K562 (cell line): ENCODE data around the gene HSPB7. TPM values are rescaled to one million over a fixed set of nuclear protein-coding genes. Genes with fewer than 3 reads are reported as not detected.
A peak's percentile ranks its signal among the peaks of the same experiment; 100 is the strongest.

Source experiments
- CXXC5 ChIP-seq: fragments of 250-450 bp; sonication (Bioruptor Pico); IDR thresholded peaks from 2 replicates; pipeline ENCODE4 v1.8.0; 2022; ENCODE audit warnings: inconsistent platforms, mild to moderate bottlenecking, moderate library complexity
- EHMT2 ChIP-seq: fragments of 450-650 bp; IDR thresholded peaks from 2 replicates; pipeline ENCODE4 v1.6.1; 2018; ENCODE audit warnings: antibody characterized with exemption
- ESRRA ChIP-seq: fragments of 450-650 bp; IDR thresholded peaks from 2 replicates; pipeline ENCODE4 v1.6.1; 2014; ENCODE audit warnings: low read depth, mild to moderate bottlenecking, moderate library complexity, borderline replicate concordance
- KHSRP ChIP-seq: fragments of 450-650 bp; IDR thresholded peaks from 2 replicates; pipeline ENCODE4 v1.6.1; 2017
- MAX ChIP-seq: sonication (generic); formaldehyde crosslinking; IDR thresholded peaks from 2 replicates; pipeline ENCODE4 v1.9.0; 2022; ENCODE audit warnings: mild to moderate bottlenecking, missing genetic modification reagents
- MYNN ChIP-seq, 2 experiments: sonication (generic); formaldehyde crosslinking in 1 of 2; IDR thresholded peaks; 2 replicates each; pipeline versions ENCODE4 v1.5.0 to v1.6.1; 2016 to 2020; ENCODE audit warnings: antibody characterized with exemption in 1 of 2, missing genetic modification reagents in 1 of 2
- OTX1 ChIP-seq: fragments of 450-650 bp; formaldehyde crosslinking; IDR thresholded peaks from 2 replicates; pipeline ENCODE4 v1.4.0; 2022; ENCODE audit warnings: mild to moderate bottlenecking
- POLR2AphosphoS5 ChIP-seq: IDR thresholded peaks from 2 replicates; pipeline ENCODE4 v1.6.1; 2011; ENCODE audit warnings: mild to moderate bottlenecking, low read depth, low read length, moderate library complexity; ENCODE audit not compliant: control insufficient read depth, insufficient read depth
- PRMT5 ChIP-seq: sonication (generic); formaldehyde crosslinking; IDR thresholded peaks from 2 replicates; pipeline ENCODE4 v1.5.0; 2020; ENCODE audit warnings: missing genetic modification reagents
- SP1 ChIP-seq: sonication (generic); formaldehyde crosslinking; IDR thresholded peaks from 2 replicates; pipeline ENCODE4 v1.8.1; 2022; ENCODE audit warnings: mild to moderate bottlenecking, missing genetic modification reagents
- ZNF586 ChIP-seq: fragments of 450-650 bp; formaldehyde crosslinking; conservative IDR thresholded peaks from 2 replicates; pipeline ENCODE4 v1.4.0; 2020; ENCODE audit warnings: mild to moderate bottlenecking, moderate library complexity
- polyA plus RNA-seq, 8 experiments: library from polyadenylated mRNA; depleted of rRNA in 4 of 8; stranded (reverse) in 5 of 8; unstranded in 3 of 8; fragments of >200 nt; fragmentation: Nextera tagmentation in 2 of 8; fragmentation: Illumina TruSeq in 1 of 8; extraction: Ambion mirVana in 2 of 8; extraction: Trizol in 1 of 8; gene quantifications; 2 replicates each; pipeline versions ENCODE4 v1.2.1 to v1.2.3, GENCODE V29; 2011 to 2014; ENCODE audit warnings: inconsistent platforms in 1 of 8, missing spikeins in 1 of 8
- total RNA-seq, 7 experiments: library from RNA; depleted of rRNA in 6 of 7; stranded (reverse); fragments of >200 nt in 6 of 7; fragmentation: Illumina TruSeq in 2 of 7; extraction: Trizol in 2 of 7; gene quantifications; 2 replicates each; pipeline versions ENCODE4 v1.2.1 to v1.2.3, GENCODE V29; 2011 to 2021; ENCODE audit warnings: low replicate concordance in 1 of 7
- TF ChIP-seq, protein P1 (sequence below), 2 experiments: fragments of 450-650 bp; formaldehyde crosslinking in 1 of 2; IDR thresholded peaks; 2 replicates each; pipeline versions ENCODE4 v1.4.0 to v1.6.1; 2014 to 2020; ENCODE audit warnings: mild to moderate bottlenecking in 2 of 2, borderline replicate concordance in 1 of 2, low read depth in 1 of 2
- TF ChIP-seq, protein P2 (sequence below), 2 experiments: fragments of 250-450 bp in 1 of 2; fragments of 450-650 bp in 1 of 2; sonication (Bioruptor Pico) in 1 of 2; IDR thresholded peaks; 2 replicates each; pipeline versions ENCODE4 v1.6.1 to v1.8.0; 2016 to 2021; ENCODE audit warnings: mild to moderate bottlenecking in 2 of 2, moderate library complexity in 2 of 2, missing compliant biosample characterization in 1 of 2, missing genetic modification characterization in 1 of 2
- TF ChIP-seq, protein P3 (sequence below): fragments of 250-450 bp; sonication (Bioruptor Pico); IDR thresholded peaks from 2 replicates; pipeline ENCODE4 v1.8.0; 2021; ENCODE audit warnings: borderline replicate concordance, mild to moderate bottlenecking, moderate library complexity; ENCODE audit not compliant: poor library complexity, severe bottlenecking
- TF ChIP-seq, protein P4 (sequence below): sonication (generic); formaldehyde crosslinking; IDR thresholded peaks from 2 replicates; pipeline ENCODE4 v1.5.0; 2020; ENCODE audit warnings: missing genetic modification reagents

Gene HSPB7
- total and polyA plus RNA-seq, 9 of the 15 experiments (the other 6 are each of a cell fraction or from before 2014, with no cell fraction given) = 0.05 to 0.19 (median 0.07) TPM; not detected in 6

DNA sequence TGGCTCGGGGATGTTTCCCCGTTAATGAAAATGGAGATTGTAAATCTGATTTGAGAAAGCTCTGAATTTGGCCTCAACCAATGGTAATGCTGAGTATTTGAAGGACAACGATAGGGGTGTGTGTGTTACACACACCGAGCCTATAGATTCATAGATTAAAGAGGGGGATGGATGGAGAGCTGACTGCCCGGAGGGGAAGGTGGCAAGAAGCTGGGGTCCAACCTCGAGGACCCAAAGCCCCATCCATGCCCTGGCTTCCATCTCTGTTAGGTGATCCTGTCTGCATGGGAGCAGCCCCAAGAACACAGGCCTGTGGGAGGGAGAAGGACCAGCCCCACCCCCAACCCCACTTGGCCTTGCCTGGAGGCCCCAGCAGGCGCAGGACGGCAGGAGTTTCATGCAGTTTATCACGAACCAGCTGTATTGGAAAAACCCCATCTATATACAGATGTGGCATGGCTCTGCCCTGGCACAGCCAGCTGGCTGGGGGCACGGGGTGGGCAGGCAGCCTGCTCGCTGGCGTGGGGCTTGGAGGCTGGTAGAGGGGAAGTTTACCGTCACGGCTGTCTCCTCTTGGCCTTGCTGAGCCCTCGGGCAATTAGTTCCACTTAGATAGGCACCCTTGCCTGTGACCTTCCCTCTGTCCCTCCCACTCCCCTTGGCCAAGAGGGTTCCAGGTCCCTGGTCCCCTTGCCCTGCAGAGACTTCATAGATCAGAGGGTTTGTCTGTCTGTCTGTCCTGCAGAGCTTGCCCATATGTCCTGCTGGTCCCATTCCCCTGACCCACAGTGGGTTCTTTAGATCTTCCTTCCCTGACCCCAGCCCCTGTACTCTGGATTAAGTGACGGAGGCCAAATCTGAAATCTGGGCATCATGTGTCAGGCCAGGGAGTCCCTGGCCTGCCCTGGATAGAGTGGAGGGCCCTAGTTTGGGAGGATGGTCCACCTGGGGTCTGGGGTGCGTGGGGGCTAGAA, 3.0 kb downstream of the HSPB7 start (continued):
- TF ChIP-seq, protein P1, sequence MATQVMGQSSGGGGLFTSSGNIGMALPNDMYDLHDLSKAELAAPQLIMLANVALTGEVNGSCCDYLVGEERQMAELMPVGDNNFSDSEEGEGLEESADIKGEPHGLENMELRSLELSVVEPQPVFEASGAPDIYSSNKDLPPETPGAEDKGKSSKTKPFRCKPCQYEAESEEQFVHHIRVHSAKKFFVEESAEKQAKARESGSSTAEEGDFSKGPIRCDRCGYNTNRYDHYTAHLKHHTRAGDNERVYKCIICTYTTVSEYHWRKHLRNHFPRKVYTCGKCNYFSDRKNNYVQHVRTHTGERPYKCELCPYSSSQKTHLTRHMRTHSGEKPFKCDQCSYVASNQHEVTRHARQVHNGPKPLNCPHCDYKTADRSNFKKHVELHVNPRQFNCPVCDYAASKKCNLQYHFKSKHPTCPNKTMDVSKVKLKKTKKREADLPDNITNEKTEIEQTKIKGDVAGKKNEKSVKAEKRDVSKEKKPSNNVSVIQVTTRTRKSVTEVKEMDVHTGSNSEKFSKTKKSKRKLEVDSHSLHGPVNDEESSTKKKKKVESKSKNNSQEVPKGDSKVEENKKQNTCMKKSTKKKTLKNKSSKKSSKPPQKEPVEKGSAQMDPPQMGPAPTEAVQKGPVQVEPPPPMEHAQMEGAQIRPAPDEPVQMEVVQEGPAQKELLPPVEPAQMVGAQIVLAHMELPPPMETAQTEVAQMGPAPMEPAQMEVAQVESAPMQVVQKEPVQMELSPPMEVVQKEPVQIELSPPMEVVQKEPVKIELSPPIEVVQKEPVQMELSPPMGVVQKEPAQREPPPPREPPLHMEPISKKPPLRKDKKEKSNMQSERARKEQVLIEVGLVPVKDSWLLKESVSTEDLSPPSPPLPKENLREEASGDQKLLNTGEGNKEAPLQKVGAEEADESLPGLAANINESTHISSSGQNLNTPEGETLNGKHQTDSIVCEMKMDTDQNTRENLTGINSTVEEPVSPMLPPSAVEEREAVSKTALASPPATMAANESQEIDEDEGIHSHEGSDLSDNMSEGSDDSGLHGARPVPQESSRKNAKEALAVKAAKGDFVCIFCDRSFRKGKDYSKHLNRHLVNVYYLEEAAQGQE (IDR thresholded peaks at IDR 0.05; ENCODE audit: borderline replicate concordance) = no peak; the same call in 1 of the 2 replicates
- TF ChIP-seq, protein P1 (CRISPR knock-in tag; IDR thresholded peaks at IDR 0.05; ENCODE audit: low read depth) = no peak
- TF ChIP-seq ESRRA = peak; percentile 44
- TF ChIP-seq CXXC5 (CRISPR knock-in tag) = 0 out of 2 replicates have a peak, but pooled peaks have one; percentile 36
- TF ChIP-seq KHSRP = no peak
- TF ChIP-seq ZNF586 (CRISPR knock-in tag) = no peak
- no peak for TF ChIP-seq OTX1 (CRISPR knock-in tag)
- TF ChIP-seq, protein P2, sequence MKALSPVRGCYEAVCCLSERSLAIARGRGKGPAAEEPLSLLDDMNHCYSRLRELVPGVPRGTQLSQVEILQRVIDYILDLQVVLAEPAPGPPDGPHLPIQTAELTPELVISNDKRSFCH (CRISPR knock-in tag; IDR thresholded peaks at IDR 0.05) = no peak
- TF ChIP-seq, protein P2 (tag; IDR thresholded peaks at IDR 0.05) = 0 out of 2 replicates have a peak, but pooled peaks have one; percentile 68
- TF ChIP-seq MAX (CRISPR knock-in tag) = peak; percentile 96
- 0 out of 2 replicates have a peak, but pooled peaks have one; percentile 23 for TF ChIP-seq POLR2AphosphoS5
- peak; percentile 60; the same call in 1 of the 2 replicates for TF ChIP-seq PRMT5 (CRISPR knock-in tag)
- TF ChIP-seq, protein P3, sequence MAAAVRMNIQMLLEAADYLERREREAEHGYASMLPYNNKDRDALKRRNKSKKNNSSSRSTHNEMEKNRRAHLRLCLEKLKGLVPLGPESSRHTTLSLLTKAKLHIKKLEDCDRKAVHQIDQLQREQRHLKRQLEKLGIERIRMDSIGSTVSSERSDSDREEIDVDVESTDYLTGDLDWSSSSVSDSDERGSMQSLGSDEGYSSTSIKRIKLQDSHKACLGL (CRISPR knock-in tag) = peak; percentile 43
- peak; percentile 62; the same call in 1 of the 2 replicates for TF ChIP-seq MYNN (IDR thresholded peaks at IDR 0.05)
- TF ChIP-seq MYNN (CRISPR knock-in tag; IDR thresholded peaks at IDR 0.05) = no peak
- TF ChIP-seq EHMT2 = no peak
- TF ChIP-seq SP1 (CRISPR knock-in tag) = peak; percentile 22; the same call in 1 of the 2 replicates
- TF ChIP-seq, protein P4, sequence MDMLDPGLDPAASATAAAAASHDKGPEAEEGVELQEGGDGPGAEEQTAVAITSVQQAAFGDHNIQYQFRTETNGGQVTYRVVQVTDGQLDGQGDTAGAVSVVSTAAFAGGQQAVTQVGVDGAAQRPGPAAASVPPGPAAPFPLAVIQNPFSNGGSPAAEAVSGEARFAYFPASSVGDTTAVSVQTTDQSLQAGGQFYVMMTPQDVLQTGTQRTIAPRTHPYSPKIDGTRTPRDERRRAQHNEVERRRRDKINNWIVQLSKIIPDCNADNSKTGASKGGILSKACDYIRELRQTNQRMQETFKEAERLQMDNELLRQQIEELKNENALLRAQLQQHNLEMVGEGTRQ (CRISPR knock-in tag) = peak; percentile 90
